ENCODE results near the gene LRRK1.

LRRK1 gene

GRCh38 chr15:101104141-101104540 is 185.0 kb downstream of the LRRK1 start:
- no peak overlapping the region for H4K91ac ChIP-seq (ENCODE audit: low read length)
- H3K27ac ChIP-seq (ENCODE audit: low read length, poor library complexity, severe bottlenecking): no peak overlapping the region
- no peaks in the 10 kb centered on the region for H3K27me3 ChIP-seq (ENCODE audit: control insufficient read depth in 1 of 2, insufficient read depth in 1 of 2, low read length in 2 of 2)
- no peak overlapping the region for H3K4me3 ChIP-seq (ENCODE audit: insufficient read depth in 1 of 2, low read depth in 1 of 2, low read length in 2 of 2)
- no peak overlapping the region for H3K4ac ChIP-seq (ENCODE audit: low read depth in 1 of 2, low read length in 2 of 2)
- no peak overlapping the region for H2BK120ac ChIP-seq (ENCODE audit: low read depth, low read length)
- H2AFZ ChIP-seq (ENCODE audit: low read depth, low read length): no peak overlapping the region
- H2BK12ac ChIP-seq (ENCODE audit: low read length in 2 of 2): peak overlapping the region in 1 of 2 experiments; percentile 70
- no peak overlapping the region for H3K9ac ChIP-seq (ENCODE audit: low read length)
- H3K79me1 ChIP-seq (replicated peaks; ENCODE audit: low read length, poor library complexity, severe bottlenecking): no peaks in the 10 kb centered on the region
- no peak overlapping the region for H3K23ac ChIP-seq (ENCODE audit: low read length in 2 of 2)
- peak overlapping the region; percentile 30 for H2AK5ac ChIP-seq (ENCODE audit: low read length, severe bottlenecking)
- H3K4me2 ChIP-seq (ENCODE audit: low read length, poor library complexity, severe bottlenecking): no peak overlapping the region
- no peak overlapping the region for H4K8ac ChIP-seq (ENCODE audit: low read length)
- DNase-seq: no peak
- peaks cover 12% of the 10 kb centered on the region for H3K4me1 ChIP-seq (ENCODE audit: control insufficient read depth, insufficient read depth, low read depth, low read length)
- 97% methylated on average over 9 of the region's 9 CpGs for WGBS
- H3K36me3 ChIP-seq (ENCODE audit: control insufficient read depth in 1 of 2, insufficient read depth in 2 of 2, low read depth in 1 of 2, low read length in 2 of 2): no peaks in the 10 kb centered on the region
- no peaks in the 10 kb centered on the region for H3K9me3 ChIP-seq (ENCODE audit: control insufficient read depth, low read length)
- H2BK5ac ChIP-seq (ENCODE audit: low read depth, low read length, poor library complexity, severe bottlenecking): no peak overlapping the region
- H3K18ac ChIP-seq (ENCODE audit: low read depth in 1 of 2, low read length in 2 of 2): no peak overlapping the region
- H2BK15ac ChIP-seq (ENCODE audit: low read depth, poor library complexity, severe bottlenecking): peak overlapping the region; percentile 49
- H3K14ac ChIP-seq (ENCODE audit: low read length in 2 of 2): no peak overlapping the region

DNA sequence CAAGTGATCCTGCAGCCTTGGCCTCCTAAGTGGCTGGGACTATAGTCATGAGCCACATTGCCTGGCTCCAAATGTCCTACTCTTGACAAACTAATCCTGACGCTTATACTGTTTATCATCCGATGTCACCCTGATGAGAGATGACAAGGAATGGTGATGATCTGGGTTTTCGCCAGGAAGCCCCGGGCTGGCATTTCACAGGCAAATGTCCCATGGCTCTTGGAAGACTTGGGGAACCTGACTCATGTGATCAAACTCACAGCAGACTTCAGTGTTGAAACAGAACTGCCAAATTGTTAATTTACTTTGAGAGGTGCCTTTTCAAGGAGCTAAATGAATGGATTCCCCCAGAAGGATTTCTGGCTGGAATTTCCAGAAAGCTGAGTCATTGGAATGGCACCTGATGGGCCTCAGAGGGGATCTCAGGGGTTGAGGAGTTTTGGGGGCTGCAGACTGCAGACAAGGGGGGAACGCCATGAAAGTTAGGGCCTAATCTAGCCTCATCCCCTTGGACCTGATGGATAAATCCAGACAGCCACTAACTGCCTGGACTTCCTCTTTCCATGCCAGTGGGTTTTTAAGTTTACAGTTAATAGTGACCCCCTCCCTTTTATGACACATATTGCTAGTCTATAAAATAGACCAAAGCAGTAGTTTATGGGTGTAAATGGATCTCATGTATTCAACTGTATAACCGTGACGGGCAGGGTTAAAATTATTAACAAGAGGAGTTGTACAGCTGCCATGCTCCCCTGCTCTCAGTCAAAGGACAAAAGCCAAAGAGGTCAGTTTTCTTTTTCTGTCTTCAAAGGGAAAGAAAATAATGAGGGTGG is 186.1 kb downstream of the LRRK1 start:
- no peak overlapping the region for H3K18ac ChIP-seq (ENCODE audit: low read depth in 1 of 2, low read length in 2 of 2)
- H4K8ac ChIP-seq (ENCODE audit: low read length): peak overlapping the region; percentile 35
- H3K4ac ChIP-seq (ENCODE audit: low read depth in 1 of 2, low read length in 2 of 2): no peak overlapping the region
- H3K14ac ChIP-seq (ENCODE audit: low read length in 2 of 2): no peak overlapping the region
- peak overlapping the region; percentile 16 for H2AK5ac ChIP-seq (ENCODE audit: low read length, severe bottlenecking)
- H2AFZ ChIP-seq (ENCODE audit: low read depth, low read length): no peak overlapping the region
- no peak overlapping the region for H3K4me3 ChIP-seq (ENCODE audit: insufficient read depth in 1 of 2, low read depth in 1 of 2, low read length in 2 of 2)
- H3K23ac ChIP-seq (ENCODE audit: low read length in 2 of 2): no peak overlapping the region
- no peaks in the 10 kb centered on the region for H3K9me3 ChIP-seq (ENCODE audit: control insufficient read depth, low read length)
- peak overlapping the region; percentile 70 for H3K27ac ChIP-seq (ENCODE audit: low read length, poor library complexity, severe bottlenecking)
- 70% methylated on average over 7 of the region's 7 CpGs for WGBS
- peaks cover 12% of the 10 kb centered on the region for H3K4me1 ChIP-seq (ENCODE audit: control insufficient read depth, insufficient read depth, low read depth, low read length)
- peak overlapping the region; percentile 48 for H3K4me2 ChIP-seq (ENCODE audit: low read length, poor library complexity, severe bottlenecking)
- no peaks in the 10 kb centered on the region for H3K79me1 ChIP-seq (replicated peaks; ENCODE audit: low read length, poor library complexity, severe bottlenecking)
- H2BK120ac ChIP-seq (ENCODE audit: low read depth, low read length): no peak overlapping the region
- no peak overlapping the region for H4K91ac ChIP-seq (ENCODE audit: low read length)
- H3K36me3 ChIP-seq (ENCODE audit: control insufficient read depth in 1 of 2, insufficient read depth in 2 of 2, low read depth in 1 of 2, low read length in 2 of 2): no peaks in the 10 kb centered on the region
- H3K9ac ChIP-seq (ENCODE audit: low read length): no peak overlapping the region
- peak overlapping the region in 1 of 2 experiments; percentile 26 for H2BK12ac ChIP-seq (ENCODE audit: low read length in 2 of 2)
- peak; percentile 62 for DNase-seq
- H3K27me3 ChIP-seq (ENCODE audit: control insufficient read depth in 1 of 2, insufficient read depth in 1 of 2, low read length in 2 of 2): no peaks in the 10 kb centered on the region
- no peak overlapping the region for H2BK15ac ChIP-seq (ENCODE audit: low read depth, poor library complexity, severe bottlenecking)
- peak overlapping the region; percentile 9 for H2BK5ac ChIP-seq (ENCODE audit: low read depth, low read length, poor library complexity, severe bottlenecking)

DNA sequence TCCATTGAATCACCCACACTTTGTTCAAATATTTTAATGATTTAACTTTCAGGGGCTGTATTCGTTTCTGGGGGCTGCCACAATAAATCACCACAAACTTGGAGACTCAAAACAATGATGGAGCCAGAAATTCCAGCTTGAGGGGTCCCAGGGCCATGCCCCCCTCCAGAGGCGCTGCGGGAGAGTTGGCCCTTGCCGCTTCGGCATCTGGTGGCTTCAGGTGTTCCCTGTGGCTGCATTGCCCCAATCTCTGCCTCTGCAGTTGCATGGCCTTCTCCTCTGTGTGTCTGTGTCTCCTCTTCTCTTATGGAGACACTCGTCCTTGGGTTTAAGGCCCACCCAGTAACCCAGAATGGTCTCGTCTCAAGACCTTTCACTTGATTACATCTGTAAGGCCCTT is 187.9 kb downstream of the LRRK1 start:
- H3K4ac ChIP-seq (ENCODE audit: low read depth in 1 of 2, low read length in 2 of 2): no peak overlapping the region
- no peak overlapping the region for H3K4me3 ChIP-seq (ENCODE audit: insufficient read depth in 1 of 2, low read depth in 1 of 2, low read length in 2 of 2)
- no peak overlapping the region for H3K27ac ChIP-seq (ENCODE audit: low read length, poor library complexity, severe bottlenecking)
- H4K8ac ChIP-seq (ENCODE audit: low read length): no peak overlapping the region
- H4K91ac ChIP-seq (ENCODE audit: low read length): no peak overlapping the region
- H3K9ac ChIP-seq (ENCODE audit: low read length): no peak overlapping the region
- H3K18ac ChIP-seq (ENCODE audit: low read depth in 1 of 2, low read length in 2 of 2): no peak overlapping the region
- H2AK5ac ChIP-seq (ENCODE audit: low read length, severe bottlenecking): no peak overlapping the region
- H2BK15ac ChIP-seq (ENCODE audit: low read depth, poor library complexity, severe bottlenecking): no peak overlapping the region
- H2BK12ac ChIP-seq (ENCODE audit: low read length in 2 of 2): no peak overlapping the region
- no peaks in the 10 kb centered on the region for H3K79me1 ChIP-seq (replicated peaks; ENCODE audit: low read length, poor library complexity, severe bottlenecking)
- no peak for DNase-seq
- H3K23ac ChIP-seq (ENCODE audit: low read length in 2 of 2): no peak overlapping the region
- H3K14ac ChIP-seq (ENCODE audit: low read length in 2 of 2): no peak overlapping the region
- no peak overlapping the region for H3K4me2 ChIP-seq (ENCODE audit: low read length, poor library complexity, severe bottlenecking)
- 93% methylated on average over 7 of the region's 7 CpGs for WGBS
- H2AFZ ChIP-seq (ENCODE audit: low read depth, low read length): no peak overlapping the region
- H3K27me3 ChIP-seq (ENCODE audit: control insufficient read depth in 1 of 2, insufficient read depth in 1 of 2, low read length in 2 of 2): no peaks in the 10 kb centered on the region
- H3K36me3 ChIP-seq (ENCODE audit: control insufficient read depth in 1 of 2, insufficient read depth in 2 of 2, low read depth in 1 of 2, low read length in 2 of 2): no peaks in the 10 kb centered on the region
- H3K9me3 ChIP-seq (ENCODE audit: control insufficient read depth, low read length): no peaks in the 10 kb centered on the region
- H2BK120ac ChIP-seq (ENCODE audit: low read depth, low read length): no peak overlapping the region
- H2BK5ac ChIP-seq (ENCODE audit: low read depth, low read length, poor library complexity, severe bottlenecking): no peak overlapping the region
- peaks cover 12% of the 10 kb centered on the region for H3K4me1 ChIP-seq (ENCODE audit: control insufficient read depth, insufficient read depth, low read depth, low read length)

DNA sequence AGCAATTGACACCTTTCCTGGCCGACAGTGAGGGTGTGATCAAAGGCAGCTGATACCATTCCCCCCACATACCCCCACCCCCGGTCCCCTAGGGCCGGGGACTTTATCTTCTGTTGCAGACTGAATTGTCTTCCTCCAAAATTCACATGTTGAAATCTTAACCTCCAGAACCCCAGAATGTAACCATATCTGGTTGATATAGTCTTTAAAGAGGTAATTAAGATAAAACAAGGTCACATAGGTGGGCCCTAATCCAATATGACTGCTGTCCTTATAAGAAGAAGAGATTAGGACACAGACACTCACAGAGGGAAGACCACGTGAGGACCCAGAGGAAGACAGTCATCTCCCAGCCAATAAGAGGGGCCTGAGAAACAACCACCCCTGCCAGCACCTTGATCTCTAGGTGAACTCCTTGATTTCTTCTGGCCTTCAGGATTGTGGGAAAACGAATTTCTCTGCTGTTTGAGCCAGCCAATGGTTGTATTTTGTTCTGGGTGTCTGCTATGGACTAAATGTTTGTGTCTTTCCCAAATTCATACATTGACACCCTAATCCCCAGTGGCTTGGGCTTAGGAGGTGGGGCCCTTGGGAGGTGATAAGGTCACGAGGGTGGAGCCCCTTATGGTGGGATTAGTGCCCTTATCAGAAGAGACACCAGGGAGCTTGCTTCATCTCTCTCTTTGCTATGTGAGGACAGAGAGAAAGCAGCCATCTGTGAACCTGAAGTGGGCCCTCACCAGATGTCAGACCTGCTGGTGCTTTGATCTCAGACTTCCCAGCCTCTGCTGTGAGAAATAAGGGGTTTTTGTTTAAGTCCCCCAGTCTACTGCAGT is 188.7 kb downstream of the LRRK1 start:
- Histone ChIP-seq H2AK5ac (ENCODE audit: low read length, severe bottlenecking) (peak overlapping the region; percentile 53), H3K27me3 (ENCODE audit: control insufficient read depth in 1 of 2, insufficient read depth in 1 of 2, low read length in 2 of 2) (no peaks in the 10 kb centered on the region)
- WGBS: 55% methylated on average over 3 of the region's 6 CpGs

More for the DNA sequence above, 188.7 kb downstream of the LRRK1 start:
- Histone ChIP-seq H3K4ac (ENCODE audit: low read depth in 1 of 2, low read length in 2 of 2) (no peak overlapping the region), H3K14ac (ENCODE audit: low read length in 2 of 2) (no peak overlapping the region), H4K91ac (ENCODE audit: low read length) (no peak overlapping the region), H3K4me3 (ENCODE audit: insufficient read depth in 1 of 2, low read depth in 1 of 2, low read length in 2 of 2) (no peak overlapping the region), H3K9ac (ENCODE audit: low read length) (no peak overlapping the region), H2BK5ac (ENCODE audit: low read depth, low read length, poor library complexity, severe bottlenecking) (no peak overlapping the region), H3K27ac (ENCODE audit: low read length, poor library complexity, severe bottlenecking) (no peak overlapping the region), H3K79me1 (replicated peaks; ENCODE audit: low read length, poor library complexity, severe bottlenecking) (no peaks in the 10 kb centered on the region), H3K9me3 (ENCODE audit: control insufficient read depth, low read length) (no peaks in the 10 kb centered on the region), H3K36me3 (ENCODE audit: control insufficient read depth in 1 of 2, insufficient read depth in 2 of 2, low read depth in 1 of 2, low read length in 2 of 2) (no peaks in the 10 kb centered on the region), H3K23ac (ENCODE audit: low read length in 2 of 2) (no peak overlapping the region), H2BK120ac (ENCODE audit: low read depth, low read length) (no peak overlapping the region), H2BK12ac (ENCODE audit: low read length in 2 of 2) (peak overlapping the region in 1 of 2 experiments; percentile 32), H3K4me1 (ENCODE audit: control insufficient read depth, insufficient read depth, low read depth, low read length) (peaks cover 17% of the 10 kb centered on the region), H3K18ac (ENCODE audit: low read depth in 1 of 2, low read length in 2 of 2) (no peak overlapping the region), H2BK15ac (ENCODE audit: low read depth, poor library complexity, severe bottlenecking) (no peak overlapping the region), H2AFZ (ENCODE audit: low read depth, low read length) (no peak overlapping the region), H3K4me2 (ENCODE audit: low read length, poor library complexity, severe bottlenecking) (no peak overlapping the region), H4K8ac (ENCODE audit: low read length) (no peak overlapping the region)
- no peak for DNase-seq
